CD4-positive, alpha-beta T cell treated with Interleukin-6 for 4 hours (primary cell): Measurements from ENCODE around the gene OSCAR.
"Not testable (repeated sequence)": the region's sequence is repeated elsewhere in the genome, so short reads cannot be mapped to it uniquely, and the experiment has no call there.

ENCODE experiments used
- DNase-seq: peaks from one replicate; pipeline ENCODE4 v3.0.0-alpha.2; 2020; ENCODE audit warnings: mixed read lengths

Gene OSCAR

GRCh38 chr19:54124393-54124792 is 23.8 kb upstream of the OSCAR start:
- DNase-seq, result no peak

- DNase-seq, result no peak
These were observed 23.1 kb upstream of the OSCAR start for GRCh38 chr19:54123682-54124081.

GRCh38 chr19:54121259-54121658 is 20.7 kb upstream of the OSCAR start:
- DNase-seq, result no peak

- peak; percentile 96 for DNase-seq
These were observed 14.8 kb upstream of the OSCAR start, which contains the start of the genes PRPF31 and TFPT for GRCh38 chr19:54115109-54116063. PRPF31 (plus strand) TSS chr19:54115754; CDS start chr19:54118279, 2,525 bp downstream. TFPT (minus strand) TSS chr19:54115657; CDS start chr19:54115269, 388 bp downstream.

- DNase-seq, result peak; percentile 64
These were observed 13.9 kb upstream of the OSCAR start for GRCh38 chr19:54114340-54115108.

GRCh38 chr19:54109651-54110050 is 9.0 kb upstream of the OSCAR start:
- no peak for DNase-seq

- DNase-seq, result no peak
These were observed 7.9 kb upstream of the OSCAR start for GRCh38 chr19:54108496-54108895.

GRCh38 chr19:54107876-54108490 is 7.4 kb upstream of the OSCAR start:
- no peak for DNase-seq

GRCh38 chr19:54106716-54107115 is 6.1 kb upstream of the OSCAR start:
- DNase-seq, result no peak

GRCh38 chr19:54105796-54106195 is 5.2 kb upstream of the OSCAR start:
- no peak for DNase-seq

GRCh38 chr19:54104998-54105715 is 4.6 kb upstream of the OSCAR start:
- DNase-seq, result no peak

- peak; percentile 98 for DNase-seq
These were observed 2.0 kb upstream of the OSCAR start, which contains the start of gene NDUFA3 for GRCh38 chr19:54102421-54103169. NDUFA3 (plus strand) TSS chr19:54102855; CDS start chr19:54102879, 24 bp downstream.

GRCh38 chr19:54099903-54100255 is 724 bp downstream of the OSCAR start:
- not testable (repeated sequence) for DNase-seq

GRCh38 chr19:54099190-54099902 is 1.3 kb downstream of the OSCAR start:
- DNase-seq, result no peak

GRCh38 chr19:54096617-54097106 is 3.9 kb downstream of the OSCAR start:
- peak; percentile 33 for DNase-seq

- DNase-seq, result peak; percentile 69
These were observed 4.6 kb downstream of the OSCAR start for GRCh38 chr19:54095859-54096616.

- no peak for DNase-seq
These were observed 5.3 kb downstream of the OSCAR start for GRCh38 chr19:54095136-54095858.

- no peak for DNase-seq
These were observed 6.1 kb downstream of the OSCAR start for GRCh38 chr19:54094426-54095000.

GRCh38 chr19:54084410-54084809 is 16.2 kb downstream of the OSCAR start:
- DNase-seq, result no peak
